ENCODE measurements around the gene SMARCA5.

DNA sequence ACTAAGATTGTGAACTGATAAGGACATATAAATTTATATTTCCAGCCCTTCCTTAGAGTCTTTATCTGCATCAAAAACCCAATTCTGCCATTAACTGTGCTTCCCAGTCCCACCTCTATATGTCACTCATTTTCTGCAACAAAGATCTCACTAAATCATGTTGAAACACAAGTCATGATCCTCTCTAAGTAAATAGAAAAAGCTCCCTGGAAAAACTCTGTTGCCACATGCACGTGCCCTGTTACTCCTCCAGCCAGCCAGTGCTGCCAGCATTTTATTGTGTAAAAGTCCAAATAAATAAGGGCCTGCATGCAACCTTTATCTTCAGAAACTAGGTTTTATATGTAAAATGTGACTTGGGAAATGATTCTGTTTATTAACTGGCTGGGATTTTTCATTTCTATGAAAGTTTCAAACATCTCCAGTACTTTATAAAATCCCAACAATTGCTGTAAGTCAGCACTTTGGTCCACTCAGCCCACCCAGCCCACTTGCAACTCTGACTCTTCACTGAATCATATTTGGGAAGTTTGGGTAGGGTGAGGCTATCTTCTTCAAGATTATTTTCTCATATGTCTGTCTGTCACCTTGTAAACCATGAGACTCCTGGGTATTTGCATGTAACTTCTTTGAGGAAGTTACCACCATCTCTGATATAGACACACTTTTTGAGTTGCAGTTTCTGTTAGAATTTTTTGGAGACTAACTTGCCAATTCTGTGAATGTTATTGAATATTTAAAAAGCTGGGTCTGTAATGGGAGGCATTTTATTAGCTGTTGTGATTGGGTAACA is 40.0 kb upstream of the SMARCA5 start:
- TF ChIP-seq, protein P1, sequence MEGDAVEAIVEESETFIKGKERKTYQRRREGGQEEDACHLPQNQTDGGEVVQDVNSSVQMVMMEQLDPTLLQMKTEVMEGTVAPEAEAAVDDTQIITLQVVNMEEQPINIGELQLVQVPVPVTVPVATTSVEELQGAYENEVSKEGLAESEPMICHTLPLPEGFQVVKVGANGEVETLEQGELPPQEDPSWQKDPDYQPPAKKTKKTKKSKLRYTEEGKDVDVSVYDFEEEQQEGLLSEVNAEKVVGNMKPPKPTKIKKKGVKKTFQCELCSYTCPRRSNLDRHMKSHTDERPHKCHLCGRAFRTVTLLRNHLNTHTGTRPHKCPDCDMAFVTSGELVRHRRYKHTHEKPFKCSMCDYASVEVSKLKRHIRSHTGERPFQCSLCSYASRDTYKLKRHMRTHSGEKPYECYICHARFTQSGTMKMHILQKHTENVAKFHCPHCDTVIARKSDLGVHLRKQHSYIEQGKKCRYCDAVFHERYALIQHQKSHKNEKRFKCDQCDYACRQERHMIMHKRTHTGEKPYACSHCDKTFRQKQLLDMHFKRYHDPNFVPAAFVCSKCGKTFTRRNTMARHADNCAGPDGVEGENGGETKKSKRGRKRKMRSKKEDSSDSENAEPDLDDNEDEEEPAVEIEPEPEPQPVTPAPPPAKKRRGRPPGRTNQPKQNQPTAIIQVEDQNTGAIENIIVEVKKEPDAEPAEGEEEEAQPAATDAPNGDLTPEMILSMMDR (conservative IDR thresholded peaks at IDR 0.05; ENCODE audit: low read length), result no peak
- TF ChIP-seq EZH2phosphoT487 (IDR thresholded peaks at IDR 0.05; ENCODE audit: borderline replicate concordance, low read depth, low read length), result no peak

Measured in OCI-LY7 (cell line).